ENCODE data around the gene SRP54.

SRP54 gene

DNA sequence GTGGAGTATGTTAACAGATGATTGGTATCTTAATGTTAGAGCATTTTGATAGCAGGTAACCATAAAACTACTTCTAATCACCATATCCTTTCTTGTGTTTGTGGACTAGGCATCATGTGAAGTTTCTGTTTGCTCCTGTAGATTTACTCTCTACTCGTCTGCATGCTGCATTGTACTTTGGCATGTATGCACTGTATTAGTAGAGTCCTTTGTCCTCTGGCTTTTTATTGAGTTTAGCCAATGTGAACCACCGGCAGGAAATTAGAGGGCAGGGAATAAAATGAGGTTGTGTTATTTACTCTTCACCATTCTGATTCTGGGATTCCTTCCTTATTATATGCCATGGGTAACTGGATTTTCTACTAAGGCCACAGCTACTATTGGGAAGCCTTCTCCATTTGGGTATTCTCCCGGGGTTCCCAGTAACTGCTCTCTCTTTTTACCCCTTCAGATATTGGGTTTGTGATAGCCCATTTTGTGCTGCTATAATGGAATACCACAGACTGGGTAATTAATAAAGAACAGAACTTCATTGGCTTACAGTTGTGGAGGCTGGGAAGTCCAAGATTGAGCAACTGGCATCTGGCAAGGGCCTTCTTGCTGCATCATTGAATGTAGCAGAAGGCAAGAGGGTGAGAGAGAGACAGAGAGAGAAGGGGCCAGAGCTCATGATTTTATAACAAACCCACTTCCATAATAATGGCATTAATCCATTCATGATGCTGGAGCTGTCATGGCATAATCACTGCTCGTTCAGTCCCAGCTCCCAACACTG is 85.6 kb downstream of the SRP54 start:
- Histone ChIP-seq H3K18ac (ENCODE audit: low read length) (no peak overlapping the region), H4K5ac (ENCODE audit: low read length) (no peak overlapping the region), H3K27me3 (ENCODE audit: insufficient read depth, low read length, poor library complexity) (no peaks in the 10 kb centered on the region), H3K9ac (ENCODE audit: low read length) (no peak overlapping the region), H3K79me2 (ENCODE audit: control insufficient read depth, insufficient read depth, low read length) (no peaks in the 10 kb centered on the region), H3K79me1 (ENCODE audit: low read length) (no peaks in the 10 kb centered on the region), H2BK120ac (ENCODE audit: low read depth, low read length) (no peak overlapping the region), H3K36me3 (ENCODE audit: control insufficient read depth, insufficient read depth, low read length) (no peaks in the 10 kb centered on the region), H3K56ac (ENCODE audit: low read length) (no peak overlapping the region), H3K4me2 (ENCODE audit: low read length) (no peak overlapping the region), H3K4me1 (ENCODE audit: control insufficient read depth, low read depth, low read length) (no peaks in the 10 kb centered on the region), H3K23ac (ENCODE audit: low read length) (no peak overlapping the region), H3K4ac (ENCODE audit: low read depth, low read length) (no peak overlapping the region), H3K27ac (ENCODE audit: low read depth, low read length) (no peak overlapping the region), H2BK15ac (replicated peaks; ENCODE audit: low read depth) (no peak overlapping the region), H2BK5ac (ENCODE audit: low read length) (no peak overlapping the region), H4K8ac (ENCODE audit: low read depth, low read length) (no peak overlapping the region), H3K4me3 (ENCODE audit: low read length) (no peak overlapping the region), H2AK5ac (ENCODE audit: low read length) (no peak overlapping the region)
- DNase-seq = no peak
- no CpG with 5 or more reads among the region's 4 CpGs for WGBS (ENCODE audit: extremely low coverage, insufficient coverage, low lambda C conversion rate)

DNA sequence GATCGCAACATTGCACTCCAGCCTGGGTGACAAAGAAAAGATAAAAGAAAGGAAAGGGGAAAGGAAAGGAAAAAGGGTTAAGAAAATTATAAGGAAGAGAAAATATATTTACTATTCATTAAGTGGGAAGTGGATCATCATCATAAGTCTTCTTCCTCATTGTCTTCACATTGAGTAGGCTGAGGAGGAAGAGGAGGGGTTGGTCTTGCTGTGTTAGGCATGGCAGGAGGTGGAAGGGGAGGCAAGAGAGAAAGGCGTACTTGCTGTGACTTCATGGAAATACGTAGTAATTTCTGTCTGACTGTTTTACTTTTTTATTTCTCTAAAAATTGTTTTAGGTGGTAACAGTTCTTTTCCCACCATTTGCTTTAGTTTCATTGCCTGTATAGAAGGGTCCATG is 89.4 kb downstream of the SRP54 start:
- Histone ChIP-seq H3K9ac (ENCODE audit: low read length) (no peak overlapping the region), H3K27me3 (ENCODE audit: insufficient read depth, low read length, poor library complexity) (no peaks in the 10 kb centered on the region), H3K4me1 (ENCODE audit: control insufficient read depth, low read depth, low read length) (no peaks in the 10 kb centered on the region), H3K56ac (ENCODE audit: low read length) (no peak overlapping the region), H4K8ac (ENCODE audit: low read depth, low read length) (no peak overlapping the region), H2BK120ac (ENCODE audit: low read depth, low read length) (no peak overlapping the region), H3K27ac (ENCODE audit: low read depth, low read length) (no peak overlapping the region), H3K23ac (ENCODE audit: low read length) (no peak overlapping the region), H3K4ac (ENCODE audit: low read depth, low read length) (no peak overlapping the region), H3K79me2 (ENCODE audit: control insufficient read depth, insufficient read depth, low read length) (no peaks in the 10 kb centered on the region), H3K18ac (ENCODE audit: low read length) (no peak overlapping the region), H3K4me2 (ENCODE audit: low read length) (no peak overlapping the region), H3K4me3 (ENCODE audit: low read length) (no peak overlapping the region), H2BK15ac (replicated peaks; ENCODE audit: low read depth) (no peak overlapping the region), H3K36me3 (ENCODE audit: control insufficient read depth, insufficient read depth, low read length) (no peaks in the 10 kb centered on the region), H3K79me1 (ENCODE audit: low read length) (no peaks in the 10 kb centered on the region), H2BK5ac (ENCODE audit: low read length) (no peak overlapping the region), H2AK5ac (ENCODE audit: low read length) (no peak overlapping the region), H4K5ac (ENCODE audit: low read length) (no peak overlapping the region)
- DNase-seq = no peak
- no CpG with 5 or more reads among the region's 3 CpGs for WGBS (ENCODE audit: extremely low coverage, insufficient coverage, low lambda C conversion rate)

DNA sequence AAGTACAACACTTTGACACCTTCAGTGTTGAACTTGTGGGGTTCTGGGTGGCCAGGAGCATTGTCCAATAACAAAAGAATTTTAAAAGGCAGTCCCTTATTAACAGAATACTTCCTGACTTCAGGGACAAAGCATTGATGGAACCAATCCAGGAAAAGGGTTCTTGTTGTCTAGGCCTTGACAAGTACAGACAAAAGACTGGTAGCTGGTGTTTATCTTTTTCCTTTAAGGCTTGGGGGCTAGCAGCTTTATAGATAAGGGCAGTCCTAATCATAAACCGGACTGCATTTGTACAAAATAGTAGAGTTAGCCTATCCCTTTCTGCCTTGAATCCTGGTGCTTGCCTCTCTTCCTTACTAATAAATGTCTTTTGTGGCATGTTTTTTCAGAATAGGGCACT is 90.7 kb downstream of the SRP54 start:
- Histone ChIP-seq H2BK5ac (ENCODE audit: low read length) (no peak overlapping the region), H3K4ac (ENCODE audit: low read depth, low read length) (no peak overlapping the region), H3K18ac (ENCODE audit: low read length) (no peak overlapping the region), H3K4me2 (ENCODE audit: low read length) (no peak overlapping the region), H3K79me1 (ENCODE audit: low read length) (no peaks in the 10 kb centered on the region), H4K8ac (ENCODE audit: low read depth, low read length) (no peak overlapping the region), H3K79me2 (ENCODE audit: control insufficient read depth, insufficient read depth, low read length) (no peaks in the 10 kb centered on the region), H3K4me3 (ENCODE audit: low read length) (no peak overlapping the region), H3K27ac (ENCODE audit: low read depth, low read length) (no peak overlapping the region), H2BK15ac (replicated peaks; ENCODE audit: low read depth) (no peak overlapping the region), H3K27me3 (ENCODE audit: insufficient read depth, low read length, poor library complexity) (no peaks in the 10 kb centered on the region), H3K23ac (ENCODE audit: low read length) (no peak overlapping the region), H2AK5ac (ENCODE audit: low read length) (no peak overlapping the region), H3K9ac (ENCODE audit: low read length) (no peak overlapping the region), H2BK120ac (ENCODE audit: low read depth, low read length) (no peak overlapping the region), H3K4me1 (ENCODE audit: control insufficient read depth, low read depth, low read length) (no peaks in the 10 kb centered on the region), H3K36me3 (ENCODE audit: control insufficient read depth, insufficient read depth, low read length) (no peaks in the 10 kb centered on the region), H4K5ac (ENCODE audit: low read length) (no peak overlapping the region), H3K56ac (ENCODE audit: low read length) (no peak overlapping the region)
- no CpG with 5 or more reads among the region's 1 CpG for WGBS (ENCODE audit: extremely low coverage, insufficient coverage, low lambda C conversion rate)
- DNase-seq = no peak

DNA sequence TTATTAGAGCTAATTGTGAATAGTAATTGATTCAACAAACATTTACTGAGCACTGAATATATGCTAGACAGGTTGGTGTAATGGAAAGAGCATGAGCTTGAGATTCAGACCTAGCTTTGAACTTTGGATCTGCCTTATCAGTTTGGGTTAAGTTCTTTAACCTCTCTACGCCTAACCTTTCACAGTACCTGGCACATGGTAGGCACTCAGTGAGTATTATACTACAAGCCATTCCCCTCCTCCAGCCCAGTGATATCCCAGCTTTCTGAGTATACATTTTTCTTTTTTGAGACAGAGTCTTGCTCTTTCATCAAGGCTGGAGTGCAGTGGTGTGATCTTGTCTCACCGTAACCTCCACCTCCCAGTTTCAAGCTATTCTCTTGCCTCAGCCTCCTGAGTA is 95.3 kb downstream of the SRP54 start:
- DNase-seq = no peak
- H3K79me2 ChIP-seq (ENCODE audit: control insufficient read depth, insufficient read depth, low read length) = no peaks in the 10 kb centered on the region
- H3K27ac ChIP-seq (ENCODE audit: low read depth, low read length) = no peak overlapping the region
- no peak overlapping the region for H3K9ac ChIP-seq (ENCODE audit: low read length)
- no peak overlapping the region for H2BK120ac ChIP-seq (ENCODE audit: low read depth, low read length)
- no peak overlapping the region for H4K8ac ChIP-seq (ENCODE audit: low read depth, low read length)
- no peak overlapping the region for H3K4me3 ChIP-seq (ENCODE audit: low read length)
- H2AK5ac ChIP-seq (ENCODE audit: low read length) = no peak overlapping the region
- no peak overlapping the region for H3K4me2 ChIP-seq (ENCODE audit: low read length)
- H3K18ac ChIP-seq (ENCODE audit: low read length) = no peak overlapping the region
- H2BK15ac ChIP-seq (replicated peaks; ENCODE audit: low read depth) = no peak overlapping the region
- no peak overlapping the region for H4K5ac ChIP-seq (ENCODE audit: low read length)
- H2BK5ac ChIP-seq (ENCODE audit: low read length) = no peak overlapping the region
- no peak overlapping the region for H3K4ac ChIP-seq (ENCODE audit: low read depth, low read length)
- no peaks in the 10 kb centered on the region for H3K4me1 ChIP-seq (ENCODE audit: control insufficient read depth, low read depth, low read length)
- no CpG with 5 or more reads among the region's 2 CpGs for WGBS (ENCODE audit: extremely low coverage, insufficient coverage, low lambda C conversion rate)
- no peak overlapping the region for H3K23ac ChIP-seq (ENCODE audit: low read length)
- H3K56ac ChIP-seq (ENCODE audit: low read length) = no peak overlapping the region
- no peaks in the 10 kb centered on the region for H3K27me3 ChIP-seq (ENCODE audit: insufficient read depth, low read length, poor library complexity)
- H3K36me3 ChIP-seq (ENCODE audit: control insufficient read depth, insufficient read depth, low read length) = no peaks in the 10 kb centered on the region
- H3K79me1 ChIP-seq (ENCODE audit: low read length) = no peaks in the 10 kb centered on the region

All from mesendoderm (in vitro differentiated cells).